ENCODE measurements around the gene SLC27A5. TPM values are rescaled to one million over a fixed set of nuclear protein-coding genes. Genes with fewer than 3 reads are reported as not detected.

SLC27A5 gene
- total RNA-seq, 1 donor from 2014 or later, result 6.8 TPM

DNA sequence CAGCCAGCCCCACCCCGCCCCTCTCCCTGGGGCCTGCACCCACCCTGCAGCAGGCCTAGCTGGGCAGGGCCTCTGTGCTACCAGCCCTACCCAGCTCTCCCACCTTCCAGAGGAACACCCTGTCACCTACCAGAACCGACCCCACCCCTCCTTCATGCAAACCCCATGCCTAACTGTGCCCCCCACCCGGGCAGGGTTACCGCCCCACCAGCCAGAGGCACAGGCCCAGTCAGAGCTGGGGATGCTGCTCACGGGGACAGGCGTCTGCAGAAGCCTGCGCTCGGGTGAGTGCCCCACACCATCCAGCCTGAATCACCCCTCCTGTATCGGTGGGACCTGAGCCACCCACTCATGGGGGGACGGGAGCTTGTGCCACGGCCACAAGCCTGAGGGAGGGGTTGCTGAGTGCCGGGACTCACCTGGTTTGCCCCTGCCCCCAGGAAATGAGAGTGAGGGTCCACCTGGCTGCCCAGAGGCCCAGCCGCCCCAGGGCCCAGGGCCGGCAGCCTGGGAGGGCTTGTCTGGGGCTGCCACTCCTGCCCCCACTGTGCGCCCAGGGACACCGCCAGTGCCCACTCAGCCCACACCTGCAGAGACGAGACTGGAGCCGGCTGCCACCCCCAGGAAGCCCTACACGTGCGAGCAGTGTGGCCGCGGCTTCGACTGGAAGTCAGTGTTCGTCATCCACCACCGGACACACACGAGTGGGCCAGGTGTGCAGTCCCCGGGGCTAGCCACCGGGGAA lies 31.9 kb downstream of the SLC27A5 start:
- H3K4me1 ChIP-seq (ENCODE audit: insufficient read depth, low read length), result peaks cover 15% of the 10 kb centered on the region
- H3K27me3 ChIP-seq (ENCODE audit: insufficient read depth, low read length), result no peaks in the 10 kb centered on the region
- H3K9me3 ChIP-seq (ENCODE audit: insufficient read depth, low read depth, low read length), result no peaks in the 10 kb centered on the region
- Mint-ChIP-seq H3K27ac (ENCODE audit: unreplicated experiment) (no peak overlapping the region), H3K4me1 (ENCODE audit: low read depth, unreplicated experiment) (peaks cover 11% of the 10 kb centered on the region), H3K27me3 (ENCODE audit: low read depth, unreplicated experiment) (no peaks in the 10 kb centered on the region), H3K4me3 (ENCODE audit: unreplicated experiment) (no peak overlapping the region), H3K36me3 (ENCODE audit: low read depth, unreplicated experiment) (peaks cover 9% of the 10 kb centered on the region), H3K9me3 (ENCODE audit: unreplicated experiment) (no peaks in the 10 kb centered on the region)
- H3K4me2 ChIP-seq (ENCODE audit: low read length), result no peak overlapping the region
- H3K27ac ChIP-seq (ENCODE audit: low read depth, low read length), result no peak overlapping the region
- H3K79me2 ChIP-seq (ENCODE audit: insufficient read depth, low read length), result no peaks in the 10 kb centered on the region
- no peaks in the 10 kb centered on the region for H4K20me1 ChIP-seq (ENCODE audit: insufficient read depth, low read length)
- no peak overlapping the region for H3K9ac ChIP-seq (ENCODE audit: low read length)
- H3K36me3 ChIP-seq (ENCODE audit: insufficient read depth, low read length), result no peaks in the 10 kb centered on the region
- no peak overlapping the region for H2AFZ ChIP-seq (ENCODE audit: low read depth, low read length)
- FAIRE-seq (no peak), DNase-seq (ENCODE audit: low read depth) (no peak)
- TF ChIP-seq, protein P1, sequence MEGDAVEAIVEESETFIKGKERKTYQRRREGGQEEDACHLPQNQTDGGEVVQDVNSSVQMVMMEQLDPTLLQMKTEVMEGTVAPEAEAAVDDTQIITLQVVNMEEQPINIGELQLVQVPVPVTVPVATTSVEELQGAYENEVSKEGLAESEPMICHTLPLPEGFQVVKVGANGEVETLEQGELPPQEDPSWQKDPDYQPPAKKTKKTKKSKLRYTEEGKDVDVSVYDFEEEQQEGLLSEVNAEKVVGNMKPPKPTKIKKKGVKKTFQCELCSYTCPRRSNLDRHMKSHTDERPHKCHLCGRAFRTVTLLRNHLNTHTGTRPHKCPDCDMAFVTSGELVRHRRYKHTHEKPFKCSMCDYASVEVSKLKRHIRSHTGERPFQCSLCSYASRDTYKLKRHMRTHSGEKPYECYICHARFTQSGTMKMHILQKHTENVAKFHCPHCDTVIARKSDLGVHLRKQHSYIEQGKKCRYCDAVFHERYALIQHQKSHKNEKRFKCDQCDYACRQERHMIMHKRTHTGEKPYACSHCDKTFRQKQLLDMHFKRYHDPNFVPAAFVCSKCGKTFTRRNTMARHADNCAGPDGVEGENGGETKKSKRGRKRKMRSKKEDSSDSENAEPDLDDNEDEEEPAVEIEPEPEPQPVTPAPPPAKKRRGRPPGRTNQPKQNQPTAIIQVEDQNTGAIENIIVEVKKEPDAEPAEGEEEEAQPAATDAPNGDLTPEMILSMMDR (IDR thresholded peaks at IDR 0.05; ENCODE audit: insufficient read depth, low read depth, low read length), result no peak
- no peak for TF ChIP-seq EZH2 (IDR thresholded peaks at IDR 0.05; ENCODE audit: insufficient read depth, low read length)
- H3K4me3 ChIP-seq (ENCODE audit: insufficient read depth, low read depth, low read length), result no peak overlapping the region

DNA sequence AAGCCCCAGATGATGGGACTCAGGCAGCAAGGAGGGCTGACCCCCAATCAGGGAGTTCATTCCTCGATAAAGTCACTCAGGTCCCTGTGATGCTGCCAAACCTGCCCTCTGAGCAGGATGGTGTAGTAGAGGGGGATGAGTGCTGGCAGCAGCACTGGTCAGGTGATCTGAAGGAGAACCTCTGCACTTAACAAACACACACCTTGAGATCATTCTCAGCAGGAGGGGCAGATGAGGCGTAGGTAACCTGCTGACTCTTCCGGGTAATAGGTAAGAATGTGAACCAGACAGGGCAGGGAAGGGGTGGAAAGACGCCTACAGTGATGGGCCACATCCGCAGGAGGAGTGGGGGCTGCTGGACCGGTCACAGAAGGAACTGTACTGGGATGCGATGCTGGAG lies 32.5 kb downstream of the SLC27A5 start:
- Histone ChIP-seq H3K4me1 (ENCODE audit: insufficient read depth, low read length) (peaks cover 21% of the 10 kb centered on the region), H3K79me2 (ENCODE audit: insufficient read depth, low read length) (no peaks in the 10 kb centered on the region), H4K20me1 (ENCODE audit: insufficient read depth, low read length) (peaks cover 2% of the 10 kb centered on the region), H2AFZ (ENCODE audit: low read depth, low read length) (no peak overlapping the region), H3K4me2 (ENCODE audit: low read length) (no peak overlapping the region), H3K4me3 (ENCODE audit: insufficient read depth, low read depth, low read length) (no peak overlapping the region), H3K9me3 (ENCODE audit: insufficient read depth, low read depth, low read length) (no peaks in the 10 kb centered on the region), H3K27ac (ENCODE audit: low read depth, low read length) (no peak overlapping the region), H3K36me3 (ENCODE audit: insufficient read depth, low read length) (no peaks in the 10 kb centered on the region), H3K27me3 (ENCODE audit: insufficient read depth, low read length) (no peaks in the 10 kb centered on the region), H3K9ac (ENCODE audit: low read length) (no peak overlapping the region)
- no peaks in the 10 kb centered on the region for H3K9me3 Mint-ChIP-seq (ENCODE audit: unreplicated experiment)
- FAIRE-seq, result no peak
- no peaks in the 10 kb centered on the region for H3K27me3 Mint-ChIP-seq (ENCODE audit: low read depth, unreplicated experiment)
- DNase-seq (ENCODE audit: low read depth), result no peak
- no peak overlapping the region for H3K4me3 Mint-ChIP-seq (ENCODE audit: unreplicated experiment)
- TF ChIP-seq, protein P1 (IDR thresholded peaks at IDR 0.05; ENCODE audit: insufficient read depth, low read depth, low read length), result no peak
- TF ChIP-seq EZH2 (IDR thresholded peaks at IDR 0.05; ENCODE audit: insufficient read depth, low read length), result no peak
- H3K4me1 Mint-ChIP-seq (ENCODE audit: low read depth, unreplicated experiment), result peaks cover 17% of the 10 kb centered on the region
- peak overlapping the region; percentile 69 for H3K27ac Mint-ChIP-seq (ENCODE audit: unreplicated experiment)
- H3K36me3 Mint-ChIP-seq (ENCODE audit: low read depth, unreplicated experiment), result peaks cover 12% of the 10 kb centered on the region

DNA sequence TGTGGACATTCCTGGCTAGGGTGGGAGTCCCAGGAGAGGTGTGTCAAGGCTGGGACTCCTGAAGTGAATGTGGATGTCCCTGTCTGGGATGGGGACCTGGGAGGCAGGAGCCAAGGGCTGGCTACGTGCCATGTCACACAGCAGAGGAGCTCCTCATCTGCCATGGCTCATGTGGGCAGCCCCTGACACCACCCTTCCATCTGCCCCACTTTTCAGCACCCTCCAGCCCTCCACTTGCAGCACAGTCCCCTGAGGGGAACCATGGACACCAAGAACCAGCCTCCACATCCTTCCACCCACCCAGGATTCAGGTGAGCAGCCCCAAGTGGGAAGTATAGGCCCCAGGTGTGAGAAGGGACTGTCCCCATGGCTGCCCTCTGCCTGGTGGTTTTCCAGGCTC lies 33.9 kb downstream of the SLC27A5 start:
- Mint-ChIP-seq H3K36me3 (ENCODE audit: low read depth, unreplicated experiment) (peaks cover 17% of the 10 kb centered on the region), H3K4me1 (ENCODE audit: low read depth, unreplicated experiment) (peaks cover 26% of the 10 kb centered on the region), H3K27me3 (ENCODE audit: low read depth, unreplicated experiment) (no peaks in the 10 kb centered on the region), H3K27ac (ENCODE audit: unreplicated experiment) (no peak overlapping the region), H3K4me3 (ENCODE audit: unreplicated experiment) (no peak overlapping the region), H3K9me3 (ENCODE audit: unreplicated experiment) (no peaks in the 10 kb centered on the region)
- Histone ChIP-seq H3K9ac (ENCODE audit: low read length) (no peak overlapping the region), H3K4me1 (ENCODE audit: insufficient read depth, low read length) (peaks cover 31% of the 10 kb centered on the region), H3K79me2 (ENCODE audit: insufficient read depth, low read length) (no peaks in the 10 kb centered on the region), H3K9me3 (ENCODE audit: insufficient read depth, low read depth, low read length) (no peaks in the 10 kb centered on the region), H3K36me3 (ENCODE audit: insufficient read depth, low read length) (peaks cover 3% of the 10 kb centered on the region), H4K20me1 (ENCODE audit: insufficient read depth, low read length) (peaks cover 16% of the 10 kb centered on the region), H3K27me3 (ENCODE audit: insufficient read depth, low read length) (no peaks in the 10 kb centered on the region), H3K27ac (ENCODE audit: low read depth, low read length) (no peak overlapping the region), H2AFZ (ENCODE audit: low read depth, low read length) (no peak overlapping the region), H3K4me3 (ENCODE audit: insufficient read depth, low read depth, low read length) (no peak overlapping the region), H3K4me2 (ENCODE audit: low read length) (no peak overlapping the region)
- no peak for DNase-seq (ENCODE audit: low read depth)
- FAIRE-seq, result no peak
- TF ChIP-seq, protein P1 (IDR thresholded peaks at IDR 0.05; ENCODE audit: insufficient read depth, low read depth, low read length), result no peak
- no peak for TF ChIP-seq EZH2 (IDR thresholded peaks at IDR 0.05; ENCODE audit: insufficient read depth, low read length)

Measured in astrocyte (in vitro differentiated cells and primary cell).